ENCODE results near the gene MCM3AP.
"Not testable (repeated sequence)": the region's sequence is repeated elsewhere in the genome, so short reads cannot be mapped to it uniquely, and the experiment has no call there.

The MCM3AP gene

DNA sequence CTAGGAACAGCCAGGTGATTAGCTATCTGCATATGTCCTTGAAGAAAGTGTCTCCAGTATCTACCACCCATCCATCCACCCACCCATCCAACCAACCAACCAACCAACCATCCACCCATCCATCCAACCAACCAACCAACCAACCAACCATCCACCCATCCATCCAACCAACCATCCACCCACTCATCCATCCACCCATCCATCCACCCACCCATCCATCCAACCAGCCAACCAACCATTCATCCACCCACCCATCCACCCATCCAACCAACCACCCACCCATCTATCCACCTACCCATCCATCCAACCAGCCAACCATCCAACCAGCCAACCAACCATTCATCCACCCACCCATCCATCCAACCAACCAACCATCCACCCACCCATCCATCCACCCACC is 26.2 kb upstream of the MCM3AP start:
- no peak for DNase-seq (ENCODE audit: low read depth in 2 of 2)

DNA sequence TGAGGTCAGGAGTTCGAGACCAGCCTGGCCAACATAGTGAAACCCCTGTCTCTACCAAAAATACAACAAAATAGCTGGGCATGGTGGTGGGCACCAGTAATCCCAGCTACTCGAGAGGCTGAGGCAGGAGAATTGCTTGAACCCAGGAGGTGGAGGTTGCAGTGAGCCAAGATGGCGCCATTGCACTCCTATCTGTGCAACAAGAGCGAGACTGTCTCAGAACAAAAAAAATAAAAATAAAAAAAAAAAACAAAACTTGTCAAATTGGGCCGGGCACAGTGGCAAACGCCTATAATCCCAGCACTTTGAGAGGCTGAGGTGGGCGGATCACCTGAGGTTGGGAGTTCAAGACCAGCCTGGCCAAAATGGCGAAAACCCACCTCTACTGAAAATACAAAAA is 24.8 kb upstream of the MCM3AP start:
- not testable (repeated sequence) for DNase-seq (ENCODE audit: low read depth in 2 of 2)

DNA sequence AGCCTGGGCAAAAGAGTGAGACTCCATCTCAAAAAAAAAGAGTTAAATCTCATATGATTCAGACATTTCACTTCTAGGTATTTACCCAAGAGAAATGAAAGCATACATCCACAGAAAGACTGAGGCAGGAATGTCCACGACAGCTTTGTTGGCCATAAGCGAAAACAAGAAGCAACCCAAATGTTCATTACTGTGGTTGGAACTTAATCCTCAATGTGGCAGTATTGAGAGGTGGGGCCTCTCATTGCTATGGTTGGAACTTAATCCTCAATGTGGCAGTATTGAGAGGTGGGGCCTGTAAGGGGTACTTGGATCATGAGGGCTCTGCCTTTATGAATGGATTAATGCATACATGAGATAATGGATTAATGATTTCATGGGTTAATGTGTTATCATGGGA is 23.0 kb upstream of the MCM3AP start:
- DNase-seq (ENCODE audit: low read depth in 2 of 2): no peak

DNA sequence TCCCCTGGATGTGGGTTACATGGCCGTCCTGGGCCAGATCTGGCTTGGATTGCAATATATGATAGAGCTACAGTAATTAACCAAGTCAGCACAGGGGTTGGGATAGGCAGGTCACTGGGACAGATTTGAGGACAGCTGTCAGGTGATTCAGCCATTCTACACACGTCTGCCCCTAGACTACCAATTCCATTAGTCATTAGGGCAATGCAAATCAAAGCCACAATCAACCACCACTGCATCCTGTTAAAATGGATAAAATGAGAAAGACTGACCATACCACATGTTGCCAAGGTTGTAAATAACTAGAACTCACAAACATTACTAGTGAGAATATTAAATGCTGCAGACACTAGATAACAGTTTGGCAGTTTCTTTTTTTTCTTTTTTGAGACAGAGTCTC is 22.2 kb upstream of the MCM3AP start:
- DNase-seq (ENCODE audit: low read depth in 2 of 2): no peak

DNA sequence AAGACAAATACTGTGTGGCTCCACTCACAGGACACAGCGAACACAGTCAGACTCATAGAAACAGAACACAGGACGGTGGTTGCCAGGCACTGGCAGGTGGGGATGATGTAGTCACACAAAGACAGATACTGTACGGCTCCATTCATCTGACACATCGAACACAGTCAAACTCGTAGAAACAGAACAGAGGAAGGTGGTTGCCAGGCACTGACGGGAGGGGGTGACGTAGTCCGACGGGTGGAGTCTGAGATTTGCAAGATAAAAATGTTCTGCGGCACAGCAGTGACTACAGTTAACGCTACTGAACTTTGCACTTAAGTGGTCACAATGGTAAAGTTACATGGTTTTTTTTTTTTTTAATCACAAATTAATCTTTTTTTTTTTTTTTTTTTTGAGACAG is 19.5 kb upstream of the MCM3AP start:
- no peak for DNase-seq (ENCODE audit: low read depth in 2 of 2)

DNA sequence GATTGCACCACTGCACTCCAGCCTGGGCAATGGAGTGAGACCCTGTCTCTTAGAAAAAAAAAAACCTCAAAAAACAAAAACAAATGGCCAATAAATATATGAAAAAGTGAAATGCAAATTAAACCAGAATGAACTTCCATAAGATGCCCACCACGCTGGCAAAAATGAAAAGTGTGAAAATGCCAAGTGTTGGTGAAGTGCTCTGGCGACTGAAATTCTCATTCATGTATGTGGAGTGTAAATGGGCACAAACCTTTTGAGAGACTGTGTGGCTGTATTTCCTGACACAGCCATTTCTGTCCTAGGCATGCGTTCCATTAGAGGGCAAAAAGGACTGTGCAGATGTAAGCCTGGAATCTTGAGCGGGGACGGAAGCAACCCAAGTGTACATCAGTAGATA is 19.0 kb upstream of the MCM3AP start:
- no peak for DNase-seq (ENCODE audit: low read depth in 2 of 2)

DNA sequence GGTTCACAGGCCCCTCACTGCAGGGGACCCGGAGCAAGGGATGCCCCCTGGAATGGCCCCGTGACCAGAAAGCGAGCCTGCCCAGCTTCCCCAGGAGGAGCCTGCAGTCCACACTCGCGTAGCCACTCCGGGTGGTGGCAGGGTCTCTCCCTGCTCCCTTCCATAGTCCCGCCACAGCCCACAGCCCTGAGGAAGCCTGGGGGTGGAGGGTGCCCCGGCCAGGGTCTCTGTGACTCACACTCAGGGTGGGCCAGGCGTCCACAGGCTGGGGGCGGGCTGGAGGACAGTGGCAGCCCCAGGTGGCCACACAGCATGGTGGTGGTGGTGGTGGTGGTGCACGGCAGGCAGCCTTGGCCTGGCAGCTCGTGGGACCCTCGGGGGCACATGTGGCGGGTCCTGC is 16.3 kb upstream of the MCM3AP start:
- DNase-seq (ENCODE audit: low read depth in 2 of 2): no peak

DNA sequence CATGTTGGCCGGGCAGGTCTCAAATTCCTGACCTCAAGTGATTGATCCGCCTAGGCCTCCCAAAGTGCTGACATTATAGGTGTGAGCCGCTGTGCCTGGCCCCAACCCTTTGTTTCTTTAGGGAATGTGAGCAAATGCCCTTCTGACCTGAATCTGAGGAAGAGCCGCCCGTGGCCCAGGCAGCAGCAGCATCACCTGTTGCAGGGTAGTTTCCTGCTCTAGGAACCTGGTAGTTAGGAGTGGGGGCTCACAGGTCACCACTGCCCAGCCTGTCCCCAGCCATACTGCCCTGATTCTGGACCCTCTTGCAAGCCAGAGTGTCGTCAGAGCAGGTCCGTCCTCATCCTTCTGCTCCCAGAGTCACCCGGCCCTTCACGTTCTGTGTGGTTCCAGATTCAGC is 13.8 kb upstream of the MCM3AP start:
- DNase-seq (ENCODE audit: low read depth in 2 of 2): no peak

DNA sequence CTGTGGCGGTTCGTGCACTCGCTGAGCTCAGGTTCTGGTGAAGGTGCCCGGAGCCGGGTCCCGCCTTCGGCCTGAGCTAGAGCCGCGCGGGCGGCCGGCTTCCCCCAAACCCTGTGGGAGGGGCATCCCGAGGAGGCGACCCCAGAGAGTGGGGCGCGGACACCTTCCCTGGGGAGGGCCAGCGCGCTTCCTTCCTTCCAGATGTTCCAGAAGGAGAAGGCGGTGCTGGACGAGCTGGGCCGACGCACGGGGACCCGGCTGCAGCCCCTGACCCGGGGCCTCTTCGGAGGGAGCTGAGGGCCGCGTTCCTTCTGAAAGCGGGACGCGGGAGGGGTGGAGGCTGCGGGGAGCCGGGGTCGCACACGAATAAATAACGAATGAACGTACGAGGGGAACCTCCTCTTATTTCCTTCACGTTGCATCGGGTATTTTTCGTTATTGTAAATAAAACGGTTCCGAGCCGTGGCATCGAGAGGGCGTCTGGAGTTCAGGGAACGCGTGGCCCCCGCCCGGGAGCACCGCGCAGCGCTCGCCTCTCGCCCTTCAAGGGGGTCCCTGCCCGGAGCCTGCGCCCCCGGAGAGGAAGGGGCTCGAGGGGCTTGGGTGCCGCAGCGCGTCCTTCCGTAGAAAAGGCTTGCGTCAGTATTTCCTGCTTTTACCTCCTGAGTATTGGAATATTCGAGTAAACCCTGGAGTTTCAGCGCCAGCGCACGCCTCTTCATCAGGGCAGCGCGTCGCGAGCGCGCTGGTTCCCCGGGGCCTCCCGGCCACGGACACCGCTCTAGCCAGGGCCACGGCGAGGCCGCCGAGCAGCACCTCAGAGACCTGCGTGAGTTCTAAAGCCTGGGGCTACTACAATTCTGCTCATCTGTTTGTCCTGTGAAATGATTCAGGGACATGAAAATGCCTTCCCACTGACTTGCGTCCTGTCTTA is 12.2 kb upstream of the MCM3AP start:
- DNase-seq (ENCODE audit: low read depth in 2 of 2): no peak

DNA sequence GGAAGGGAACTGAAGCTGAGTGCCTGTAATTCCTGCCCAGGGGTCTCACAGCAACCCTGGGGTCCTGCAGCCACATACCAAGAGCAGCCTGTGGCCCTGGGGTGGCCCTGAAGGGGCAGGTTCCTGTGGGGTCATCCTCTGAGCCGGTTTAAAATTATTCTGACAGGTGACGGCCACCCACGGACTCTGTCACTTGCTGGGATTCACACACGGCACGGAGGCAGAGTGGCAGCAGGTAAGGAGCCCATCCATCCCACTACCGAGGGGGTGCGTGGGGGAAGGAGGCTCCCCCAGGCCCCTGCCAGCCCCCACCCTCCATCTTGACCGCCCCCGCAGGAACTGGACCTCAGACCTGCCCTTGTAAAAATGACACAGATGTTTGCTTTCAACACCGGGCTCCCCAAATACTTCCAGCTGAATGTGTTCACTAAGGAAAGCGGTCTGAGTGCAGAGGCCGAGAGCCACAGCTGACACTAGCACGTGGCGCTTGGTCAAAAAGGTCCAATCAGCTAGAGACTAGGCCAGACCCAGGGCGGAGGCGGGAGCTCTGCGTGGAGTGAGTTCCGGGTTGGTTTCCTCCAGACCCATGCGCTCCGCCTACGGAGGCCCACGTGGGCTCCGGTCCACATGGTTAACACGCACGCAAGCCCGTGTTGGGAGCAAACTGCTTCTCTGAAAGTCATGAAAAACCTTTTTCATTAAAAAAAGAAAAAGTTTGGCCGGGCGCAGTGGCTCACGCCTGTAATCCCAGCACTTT is 10.8 kb upstream of the MCM3AP start:
- DNase-seq (ENCODE audit: low read depth in 2 of 2): peak; percentile 74 to 77

DNA sequence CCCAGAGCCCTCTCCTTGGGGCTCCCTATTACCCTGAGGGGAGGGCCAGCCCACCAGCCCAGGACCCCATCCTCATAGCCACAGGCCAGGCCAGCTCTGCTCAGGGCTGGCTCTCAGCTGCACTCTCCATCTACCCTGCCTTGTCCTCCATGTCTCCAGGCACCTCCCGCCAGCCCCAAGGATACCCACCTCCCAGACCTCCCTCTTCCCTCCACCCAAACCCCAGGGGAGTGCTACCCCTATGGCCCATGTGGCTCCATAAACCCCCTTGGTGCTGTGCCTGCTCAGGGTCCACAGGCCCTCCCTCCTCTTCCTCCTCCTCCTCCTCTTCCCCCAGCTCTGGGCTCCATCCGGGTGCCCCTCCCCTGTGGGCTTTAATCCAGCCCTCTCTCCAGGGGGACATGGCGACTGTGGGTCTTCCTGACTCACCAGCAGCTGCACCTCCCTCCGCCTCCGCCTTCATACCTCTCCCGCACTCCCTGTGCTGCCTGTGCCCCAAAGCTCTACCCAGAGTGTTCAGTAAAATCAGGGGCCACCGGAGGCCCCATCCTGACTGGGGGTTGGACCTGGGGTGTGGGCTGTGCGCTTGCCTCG is 9.9 kb upstream of the MCM3AP start:
- peak; percentile 56 to 57 for DNase-seq (ENCODE audit: low read depth in 2 of 2)

DNA sequence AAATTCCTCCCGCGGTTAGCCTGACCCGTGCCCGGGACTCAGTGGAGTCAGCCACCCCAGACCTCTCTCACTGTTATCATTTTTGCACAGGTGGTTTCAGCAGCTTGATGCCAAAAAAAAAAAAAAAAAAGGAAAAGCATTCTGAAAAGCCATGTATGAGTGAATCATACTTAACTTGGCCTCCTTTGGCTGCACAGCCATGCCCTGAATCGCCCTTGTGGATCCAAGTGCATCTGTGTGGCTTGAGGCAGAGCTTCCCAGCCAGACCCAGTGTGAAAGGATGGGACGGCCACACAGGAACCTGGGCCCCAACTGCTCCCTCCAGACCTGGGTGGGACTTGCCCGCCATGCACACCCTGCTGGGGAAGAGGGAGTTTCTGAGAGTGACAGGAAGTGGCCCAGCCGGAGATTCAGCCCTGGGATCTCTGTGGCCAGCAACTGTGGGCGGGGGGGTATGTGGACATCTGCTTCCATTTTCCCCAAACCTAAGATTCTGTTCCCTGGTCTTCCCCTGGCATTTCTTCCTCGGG is 9.3 kb upstream of the MCM3AP start:
- DNase-seq (ENCODE audit: low read depth in 2 of 2): peak in 1 of 2 experiments; percentile 10

DNA sequence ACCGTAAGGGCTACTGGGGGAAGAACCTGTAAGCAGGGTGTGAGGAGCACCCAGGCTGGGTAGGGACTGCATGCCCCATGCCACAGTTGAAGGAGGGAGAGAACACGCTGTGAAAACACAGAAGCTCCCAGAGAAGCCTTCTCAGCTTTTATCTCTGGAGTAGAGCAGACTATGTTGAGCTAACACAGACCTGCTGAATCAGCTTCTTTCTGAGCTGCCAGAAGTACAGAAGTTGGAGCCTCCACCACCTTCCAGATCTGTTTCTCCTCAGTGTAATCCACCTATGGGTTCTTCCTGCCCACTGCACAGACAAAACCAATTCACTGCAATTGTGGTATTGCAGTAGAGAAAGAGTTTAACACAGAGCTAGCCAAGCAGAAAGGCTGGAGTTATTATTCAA is 6.2 kb upstream of the MCM3AP start:
- no peak for DNase-seq (ENCODE audit: low read depth in 2 of 2)

DNA sequence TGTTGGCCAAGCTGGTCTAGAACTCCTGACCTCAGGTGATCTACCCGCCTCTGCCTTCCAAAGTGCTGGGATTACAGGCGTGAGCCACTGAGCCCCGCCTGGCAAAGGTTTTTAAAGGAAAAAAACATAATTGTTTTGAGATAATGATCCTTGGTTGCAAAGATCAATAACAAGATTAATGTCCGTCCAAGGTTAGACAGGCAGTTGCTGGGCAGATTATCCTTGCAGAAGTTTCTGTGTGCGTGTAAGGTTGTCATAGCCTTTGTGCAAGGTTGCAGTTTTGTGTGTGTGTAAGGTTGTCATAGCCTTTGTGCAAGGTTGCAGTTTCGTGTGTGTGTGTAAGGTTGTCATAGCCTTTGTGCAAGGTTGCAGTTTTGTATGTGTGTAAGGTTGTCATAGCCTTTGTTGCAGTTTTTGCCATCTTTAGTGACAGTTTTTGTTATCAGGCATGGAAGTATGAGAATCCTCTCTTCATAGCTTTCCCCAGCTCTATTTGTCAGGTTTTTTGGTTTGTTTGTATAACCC is 4.3 kb upstream of the MCM3AP start:
- no peak for DNase-seq (ENCODE audit: low read depth in 2 of 2)

DNA sequence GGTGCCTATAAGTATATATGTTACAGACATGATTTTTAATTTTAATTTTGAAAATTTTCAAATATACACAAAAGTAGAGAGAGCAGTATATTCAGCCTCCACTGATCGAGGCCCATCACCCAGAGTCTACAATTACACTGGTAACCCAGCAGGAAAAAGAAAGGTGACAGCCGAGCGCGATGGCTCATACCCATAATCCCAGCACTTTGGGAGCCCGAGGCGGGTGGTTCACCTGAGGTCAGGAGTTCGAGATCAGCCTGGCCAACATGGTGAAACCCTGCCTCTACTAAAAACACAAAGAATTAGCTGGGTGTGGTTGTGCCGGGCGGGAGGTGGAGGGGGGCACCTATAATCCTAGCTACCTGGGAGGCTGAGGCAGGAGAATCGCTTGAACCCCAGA is 2.1 kb upstream of the MCM3AP start:
- DNase-seq (ENCODE audit: low read depth in 2 of 2): no peak

DNA sequence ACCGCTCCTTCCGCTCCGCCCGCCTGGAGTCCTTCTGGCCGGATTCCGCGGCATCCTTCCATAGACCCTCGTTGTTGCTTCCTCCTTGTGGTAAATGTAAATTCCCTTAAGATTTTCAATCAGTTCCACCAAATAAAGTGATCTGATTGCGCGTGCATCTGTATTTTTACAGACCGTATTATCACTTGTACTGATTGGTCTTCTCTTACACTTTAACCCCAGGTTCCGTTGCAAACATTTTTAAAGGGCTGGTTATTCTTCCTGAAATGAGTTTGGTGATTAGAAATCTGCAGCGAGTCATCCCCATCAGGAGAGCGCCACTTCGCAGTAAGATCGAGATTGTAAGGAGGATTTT is 1.2 kb upstream of the MCM3AP start:
- peak in 1 of 2 experiments; percentile 64 for DNase-seq (ENCODE audit: low read depth in 2 of 2)

DNA sequence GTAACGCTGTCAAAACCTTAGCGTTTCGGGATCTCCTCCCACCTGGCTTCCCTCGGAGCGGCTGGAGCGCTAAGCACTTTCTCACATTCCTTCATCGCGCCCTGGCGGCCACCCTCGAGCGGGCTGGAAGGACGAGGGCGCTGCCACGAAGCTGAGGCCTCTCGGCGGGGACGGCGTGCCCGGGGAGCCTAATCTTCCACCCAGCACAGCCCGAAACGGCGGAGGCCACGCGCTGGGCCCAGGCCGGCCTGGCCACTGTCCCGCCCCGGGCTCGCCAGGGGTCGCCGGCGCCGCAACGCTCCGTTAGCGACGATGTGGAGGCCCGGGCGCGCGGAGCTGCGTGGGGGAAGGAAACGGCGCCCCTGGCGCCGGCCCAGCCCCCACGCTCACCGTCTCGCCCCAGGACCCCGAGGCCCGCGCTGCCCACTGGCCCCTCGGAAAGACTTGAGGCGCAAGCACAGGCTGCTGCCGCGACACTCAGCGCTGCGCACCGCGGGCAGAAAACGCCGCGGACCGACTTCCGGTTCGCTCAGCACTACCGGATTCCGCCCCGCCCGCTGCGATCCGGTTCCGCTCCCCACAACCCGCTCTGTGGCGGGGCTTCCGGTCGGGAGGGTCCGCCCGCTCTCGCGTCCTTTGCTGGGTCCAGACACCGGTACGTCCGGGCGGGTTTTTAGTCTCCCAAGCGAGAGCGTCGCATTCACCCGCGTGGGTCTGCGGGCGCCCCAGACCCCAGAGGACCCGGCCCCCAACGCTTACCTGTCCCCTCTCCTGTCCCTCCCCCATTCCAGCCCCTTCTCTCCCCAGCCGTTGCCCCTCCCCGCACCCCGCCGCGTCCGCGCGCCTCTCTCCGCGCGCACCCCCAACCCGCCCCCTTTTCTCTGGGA is 593 bp upstream of the MCM3AP start, which contains the start of gene YBEY:
Gene YBEY, plus strand, starts transcription at position 582 of the 887 bp plus-strand sequence. CDS start 572 bp downstream, outside the sequence.
- peak; percentile 81 to 84 for DNase-seq (ENCODE audit: low read depth in 2 of 2)

DNA sequence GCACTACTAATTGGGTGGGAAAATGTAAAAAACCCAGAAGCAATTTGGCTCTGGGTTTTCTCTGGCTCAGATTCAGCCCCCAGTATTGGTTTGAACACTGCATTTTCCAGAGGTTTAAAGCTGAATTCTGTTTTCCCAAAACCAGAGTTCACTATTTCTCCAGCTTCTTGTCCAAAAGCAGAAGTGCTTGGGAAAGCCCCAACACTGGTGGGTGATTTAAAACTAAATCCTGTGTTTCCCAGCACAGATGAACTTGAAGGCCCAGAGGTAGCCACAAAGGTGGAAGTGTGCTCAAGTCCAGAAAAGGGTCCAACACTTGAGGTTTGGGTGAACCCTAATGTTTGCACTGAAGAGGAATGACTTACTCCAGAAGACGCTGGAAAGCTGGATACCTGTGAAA is 678 bp downstream of the MCM3AP start:
- DNase-seq (ENCODE audit: low read depth in 2 of 2): no peak

DNA sequence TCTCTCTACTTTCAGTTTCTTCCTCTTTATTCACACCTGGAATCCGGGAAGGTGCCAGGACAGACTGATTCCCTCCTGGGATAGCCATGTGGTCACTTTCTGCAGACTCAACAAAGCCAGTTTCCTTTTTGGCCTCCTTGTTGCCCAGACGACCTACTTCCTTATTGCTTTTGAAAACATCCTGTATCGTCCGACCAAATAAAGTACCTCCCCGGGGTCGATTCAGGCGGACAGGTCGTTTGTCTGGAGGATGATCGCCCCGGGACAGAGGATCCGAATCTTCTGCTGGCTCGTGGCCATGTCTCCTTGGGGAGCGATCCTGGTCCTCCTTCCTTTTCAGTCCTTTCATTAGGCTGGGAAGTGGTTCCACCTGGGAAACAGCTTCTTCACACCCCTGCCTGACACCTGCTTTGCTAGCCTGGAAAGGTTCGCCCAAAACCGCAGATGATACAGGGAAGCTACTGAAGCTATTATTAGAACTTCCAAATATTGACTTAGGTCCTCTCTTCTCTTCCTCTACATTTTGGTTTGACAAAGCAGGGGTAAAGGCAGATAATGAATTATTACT is 1.2 kb downstream of the MCM3AP start:
- no peak for DNase-seq (ENCODE audit: low read depth in 2 of 2)

DNA sequence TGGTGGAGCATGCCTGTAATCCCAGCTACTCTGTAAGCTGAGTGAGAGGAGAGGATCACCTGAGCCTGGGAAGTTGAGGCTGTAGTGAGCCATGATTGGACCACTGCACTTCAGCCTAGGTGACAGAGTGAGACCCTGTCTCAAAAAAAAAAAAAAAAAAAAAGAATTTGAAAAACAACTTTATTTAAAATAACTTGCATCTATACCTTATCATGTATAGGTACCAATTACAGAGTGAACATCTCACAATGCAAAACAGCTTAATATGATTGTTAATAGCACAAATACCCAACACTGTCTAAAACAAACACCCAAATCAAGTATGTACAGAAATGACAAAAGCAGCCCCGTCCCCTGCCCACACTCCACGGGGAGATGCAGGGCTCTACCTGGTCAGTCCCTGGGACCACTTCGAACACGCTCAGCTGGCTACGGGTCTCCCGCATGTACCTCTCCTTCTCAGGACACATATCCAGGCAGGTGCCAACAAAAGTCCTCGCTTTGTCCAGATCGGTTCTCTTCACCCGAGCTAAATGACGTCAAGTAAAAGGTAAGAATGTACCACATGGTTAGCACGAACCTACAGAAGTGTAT is 10.5 kb downstream of the MCM3AP start:
- no peak for DNase-seq (ENCODE audit: low read depth in 2 of 2)
